CD14-positive monocyte (primary cell): Measurements from ENCODE around the gene GRK5. TPM values are rescaled to one million over a fixed set of nuclear protein-coding genes. Genes with fewer than 3 reads are reported as not detected.
"Not testable (repeated sequence)": the region's sequence is repeated elsewhere in the genome, so short reads cannot be mapped to it uniquely, and the experiment has no call there.

Source experiments
- DNase-seq, 3 donors: peaks; one replicate each; pipeline ENCODE4 v3.0.0-alpha.2; 2011 to 2022
- H2AFZ ChIP-seq: 2 replicates; pipeline ENCODE4 v1.6.0; 2012; ENCODE audit warnings: mild to moderate bottlenecking, low read depth, low read length, inconsistent platforms; ENCODE audit not compliant: insufficient read depth, poor library complexity, severe bottlenecking
- H3K27ac ChIP-seq, 2 donors: 1 replicate in 1 of 2; 2 replicates in 1 of 2; pipeline ENCODE4 v1.5.1; 2012 to 2013; ENCODE audit warnings: low read length in 2 of 2, control low read depth in 1 of 2, inconsistent platforms in 1 of 2, low read depth in 1 of 2, mild to moderate bottlenecking in 1 of 2
- H3K27me3 ChIP-seq, 2 donors: one replicate each; pipeline versions ENCODE4 v1.6.0 to v1.6.1; 2011 to 2013; ENCODE audit warnings: low read length in 2 of 2; ENCODE audit not compliant: control insufficient read depth in 2 of 2, insufficient read depth in 2 of 2
- H3K36me3 ChIP-seq, 2 donors: replicated peaks in 1 of 2; 1 replicate in 1 of 2; 2 replicates in 1 of 2; pipeline versions ENCODE4 v1.5.1 to v1.6.1; 2012 to 2013; ENCODE audit warnings: low read length in 2 of 2, control low read depth in 1 of 2, inconsistent platforms in 1 of 2, mild to moderate bottlenecking in 1 of 2; ENCODE audit not compliant: insufficient read depth in 2 of 2, control insufficient read depth in 1 of 2
- H3K4me1 ChIP-seq, 2 donors: 1 replicate in 1 of 2; 2 replicates in 1 of 2; pipeline versions ENCODE4 v1.5.1 to v1.6.1; 2012 to 2013; ENCODE audit warnings: low read length in 2 of 2, control low read depth in 1 of 2, inconsistent platforms in 1 of 2, mild to moderate bottlenecking in 1 of 2, moderate library complexity in 1 of 2; ENCODE audit not compliant: insufficient read depth in 2 of 2, control insufficient read depth in 1 of 2
- H3K4me2 ChIP-seq: replicated peaks from 2 replicates; pipeline ENCODE3; 2012; ENCODE audit warnings: low read length, moderate library complexity, mild to moderate bottlenecking; ENCODE audit not compliant: poor library complexity, severe bottlenecking; ENCODE audit errors: extremely low read depth
- H3K4me3 ChIP-seq, 3 experiments: fragments of 200-600 bp in 1 of 3; sonication (generic) in 1 of 3; replicated peaks in 1 of 3; 1 replicate in 2 of 3; 2 replicates in 1 of 3; pipeline ENCODE4 v1.5.1; 2011 to 2013; ENCODE audit warnings: low read length in 3 of 3, mild to moderate bottlenecking in 3 of 3, control low read depth in 2 of 3, low read depth in 2 of 3, inconsistent platforms in 1 of 3, moderate library complexity in 1 of 3
- H3K79me2 ChIP-seq: 2 replicates; pipeline ENCODE4 v1.6.0; 2012; ENCODE audit warnings: mild to moderate bottlenecking, control low read depth, inconsistent platforms, low read length, moderate library complexity; ENCODE audit not compliant: insufficient read depth
- H3K9ac ChIP-seq: 2 replicates; pipeline ENCODE4 v1.6.0; 2017; ENCODE audit warnings: low read length, mild to moderate bottlenecking; ENCODE audit not compliant: insufficient read depth, poor library complexity, severe bottlenecking
- H3K9me3 ChIP-seq, 2 donors: replicated peaks in 1 of 2; 1 replicate in 1 of 2; 2 replicates in 1 of 2; pipeline versions ENCODE4 v1.5.1 to v1.6.1; 2012 to 2013; ENCODE audit warnings: low read length in 2 of 2, control low read depth in 1 of 2; ENCODE audit not compliant: control insufficient read depth in 1 of 2, insufficient read depth in 1 of 2
- H4K20me1 ChIP-seq: 2 replicates; pipeline ENCODE4 v1.6.0; 2012; ENCODE audit warnings: mild to moderate bottlenecking, low read length, control low read depth, moderate library complexity; ENCODE audit not compliant: insufficient read depth
- H3K27ac Mint-ChIP-seq, 7 donors: one replicate each; pipeline ENCODE4 v1.8.0; 2020; ENCODE audit warnings: mild to moderate bottlenecking in 7 of 7, mixed read lengths in 7 of 7, moderate library complexity in 6 of 7, inconsistent platforms in 2 of 7
- H3K27me3 Mint-ChIP-seq, 3 donors: one replicate each; pipeline ENCODE4 v1.8.0; 2021 to 2022; ENCODE audit warnings: low read depth in 3 of 3, mild to moderate bottlenecking in 3 of 3, mixed read lengths in 3 of 3, moderate library complexity in 3 of 3, inconsistent platforms in 1 of 3
- H3K36me3 Mint-ChIP-seq, 2 donors: one replicate each; pipeline ENCODE4 v1.8.0; 2020; ENCODE audit warnings: mixed read lengths in 2 of 2, inconsistent platforms in 1 of 2, mild to moderate bottlenecking in 1 of 2
- H3K4me1 Mint-ChIP-seq: one replicate; pipeline ENCODE4 v1.8.0; 2020; ENCODE audit warnings: mild to moderate bottlenecking, mixed read lengths
- H3K4me3 Mint-ChIP-seq, 2 donors: one replicate each; pipeline ENCODE4 v1.8.0; 2020; ENCODE audit warnings: mild to moderate bottlenecking in 2 of 2, mixed read lengths in 2 of 2, moderate library complexity in 1 of 2
- H3K9me3 Mint-ChIP-seq, 7 donors: one replicate each; pipeline ENCODE4 v1.8.0; 2020 to 2022; ENCODE audit warnings: mixed read lengths in 7 of 7, mild to moderate bottlenecking in 6 of 7, moderate library complexity in 6 of 7, inconsistent platforms in 2 of 7
- WGBS: methylation state at CpG from one replicate; pipeline ENCODE4 v1.1.5; 2013; ENCODE audit warnings: missing lambda C conversion rate; ENCODE audit not compliant: insufficient coverage; 5-methylcytosine and 5-hydroxymethylcytosine counted together
- intact Hi-C, 2 donors: fragments of 100-400 bp; cut with micrococcal nuclease; formaldehyde crosslinking; loops; one replicate each; pipeline versions ENCODE4 v1.15.0 to v1.15.1; 2023
- polyA plus RNA-seq, 3 donors: library from polyadenylated mRNA; depleted of rRNA in 1 of 3; unstranded in 2 of 3; stranded (reverse) in 1 of 3; fragments of 300-500 nt in 2 of 3; fragments of >200 nt in 1 of 3; fragmentation: Illumina TruSeq in 2 of 3; gene quantifications; 1 replicate in 2 of 3; 2 replicates in 1 of 3; pipeline ENCODE4 v1.2.3, GENCODE V29; 2012 to 2021
- TF ChIP-seq, protein P1 (sequence below): fragments of 200-600 bp; IDR thresholded peaks from one replicate; pipeline ENCODE4 v1.8.0; 2022; ENCODE audit warnings: antibody characterized with exemption, mild to moderate bottlenecking

The GRK5 gene
- polyA plus RNA-seq, 3 donors: 1.2 to 6.5 (median 2.8) TPM

DNA sequence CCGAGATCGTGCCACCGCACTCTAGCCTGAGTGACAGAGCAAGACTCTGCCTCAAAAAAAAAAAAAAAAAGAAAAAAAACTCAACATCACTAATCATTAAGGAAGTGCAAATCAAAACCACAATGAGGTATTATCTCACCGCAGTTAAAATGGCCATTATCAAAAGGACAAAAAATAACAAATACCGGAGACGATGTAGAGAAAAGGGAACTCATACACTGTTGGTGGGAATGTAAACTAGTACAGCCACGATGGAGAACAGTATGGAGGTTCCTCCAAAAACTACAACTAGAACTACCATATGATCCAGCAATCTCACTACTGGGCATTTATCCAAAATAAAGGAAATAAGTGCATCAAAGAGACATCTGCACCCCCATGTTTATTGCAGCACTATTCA lies 24.3 kb downstream of the GRK5 start:
- no CpG with 5 or more reads among the region's 7 CpGs for WGBS
- H3K4me1 Mint-ChIP-seq: peaks cover 10% of the 10 kb centered on the region
- Histone ChIP-seq H3K27ac (no peak overlapping the region), H3K4me3 (no peak overlapping the region), H3K36me3 (no peaks in the 10 kb centered on the region), H3K4me1 (no peaks in the 10 kb centered on the region), H2AFZ (no peak overlapping the region), H4K20me1 (peaks cover 18% of the 10 kb centered on the region), H3K27me3 (no peaks in the 10 kb centered on the region), H3K9me3 (no peaks in the 10 kb centered on the region), H3K9ac (no peak overlapping the region), H3K4me2 (no peak overlapping the region), H3K79me2 (no peaks in the 10 kb centered on the region)
- H3K27me3 Mint-ChIP-seq: peaks cover 3 to 10% (median 6%) of the 10 kb centered on the region in 3 donors
- peaks cover 0 to 16% (median 2%) of the 10 kb centered on the region in 7 donors for H3K9me3 Mint-ChIP-seq
- intact Hi-C loops: no loop called here
- no peak overlapping the region for H3K4me3 Mint-ChIP-seq
- no peaks in the 10 kb centered on the region for H3K36me3 Mint-ChIP-seq
- no peak for DNase-seq
- TF ChIP-seq, protein P1, sequence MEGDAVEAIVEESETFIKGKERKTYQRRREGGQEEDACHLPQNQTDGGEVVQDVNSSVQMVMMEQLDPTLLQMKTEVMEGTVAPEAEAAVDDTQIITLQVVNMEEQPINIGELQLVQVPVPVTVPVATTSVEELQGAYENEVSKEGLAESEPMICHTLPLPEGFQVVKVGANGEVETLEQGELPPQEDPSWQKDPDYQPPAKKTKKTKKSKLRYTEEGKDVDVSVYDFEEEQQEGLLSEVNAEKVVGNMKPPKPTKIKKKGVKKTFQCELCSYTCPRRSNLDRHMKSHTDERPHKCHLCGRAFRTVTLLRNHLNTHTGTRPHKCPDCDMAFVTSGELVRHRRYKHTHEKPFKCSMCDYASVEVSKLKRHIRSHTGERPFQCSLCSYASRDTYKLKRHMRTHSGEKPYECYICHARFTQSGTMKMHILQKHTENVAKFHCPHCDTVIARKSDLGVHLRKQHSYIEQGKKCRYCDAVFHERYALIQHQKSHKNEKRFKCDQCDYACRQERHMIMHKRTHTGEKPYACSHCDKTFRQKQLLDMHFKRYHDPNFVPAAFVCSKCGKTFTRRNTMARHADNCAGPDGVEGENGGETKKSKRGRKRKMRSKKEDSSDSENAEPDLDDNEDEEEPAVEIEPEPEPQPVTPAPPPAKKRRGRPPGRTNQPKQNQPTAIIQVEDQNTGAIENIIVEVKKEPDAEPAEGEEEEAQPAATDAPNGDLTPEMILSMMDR: no peak
- H3K27ac Mint-ChIP-seq: peak overlapping the region in 1 of 7 donors; percentile 35

DNA sequence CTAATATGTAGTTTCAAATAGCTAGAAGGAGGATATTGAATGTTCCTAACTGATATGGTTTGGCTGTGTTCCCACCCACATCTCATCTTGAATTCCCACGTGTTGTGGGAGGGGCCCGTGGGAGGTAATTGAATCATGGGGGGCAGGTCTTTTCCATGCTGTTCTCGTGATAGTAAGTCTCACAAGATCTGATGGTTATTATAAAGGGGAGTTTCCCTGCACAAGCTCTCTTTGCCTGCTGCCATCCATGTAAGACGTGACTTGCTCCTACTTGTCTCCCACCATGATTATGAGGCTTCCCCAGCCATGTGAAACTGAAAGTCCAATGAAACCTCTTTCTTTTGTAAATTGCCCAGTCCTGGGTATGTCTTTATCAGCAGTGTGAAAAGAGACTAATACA lies 25.1 kb downstream of the GRK5 start:
- peaks cover 0 to 16% (median 2%) of the 10 kb centered on the region in 7 donors for H3K9me3 Mint-ChIP-seq
- WGBS: no CpG with 5 or more reads among the region's 4 CpGs

More for the DNA sequence above, 25.1 kb downstream of the GRK5 start:
- H3K79me2 ChIP-seq, H3K9ac ChIP-seq, H3K36me3 ChIP-seq, intact Hi-C loops, H2AFZ ChIP-seq, H3K27me3 ChIP-seq, H3K27ac ChIP-seq, H3K4me1 ChIP-seq, H3K4me3 Mint-ChIP-seq, H3K4me2 ChIP-seq, H3K27me3 Mint-ChIP-seq, DNase-seq, H3K9me3 ChIP-seq, H3K36me3 Mint-ChIP-seq, H3K4me3 ChIP-seq, H3K27ac Mint-ChIP-seq: not testable (repeated sequence)
- H4K20me1 ChIP-seq: peaks cover 18% of the 10 kb centered on the region
- peaks cover 12% of the 10 kb centered on the region for H3K4me1 Mint-ChIP-seq
